GM15510 (cell line): ENCODE measurements around the gene TPPP3.

Experiments
- POLR2A ChIP-seq: IDR thresholded peaks from 3 replicates; pipeline ENCODE4 v1.6.1; 2011; ENCODE audit warnings: borderline replicate concordance; ENCODE audit not compliant: insufficient read length; ENCODE audit errors: extremely low read depth

TPPP3 gene

GRCh38 chr16:67356396-67356795, 36.9 kb downstream of the TPPP3 start:
- TF ChIP-seq POLR2A, result no peak

DNA sequence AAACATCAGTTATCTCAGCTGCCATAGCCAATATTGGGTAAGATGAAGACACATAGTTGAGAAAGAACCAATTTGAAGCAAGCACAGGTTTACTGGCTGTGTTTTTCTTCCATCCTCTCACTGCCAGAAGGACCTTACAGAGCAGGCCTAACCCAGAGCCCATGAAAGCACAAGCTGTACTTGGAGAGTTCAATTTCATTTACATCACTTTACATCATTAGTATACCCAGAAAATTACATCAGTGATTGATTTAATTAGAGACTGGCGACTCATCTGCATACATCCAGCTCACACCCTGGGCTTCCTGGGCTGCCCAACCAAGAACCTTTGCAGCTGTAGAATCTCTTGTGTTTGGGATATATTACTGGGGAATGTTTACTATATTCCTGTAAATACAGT, 43.0 kb downstream of the TPPP3 start:
- TF ChIP-seq POLR2A, result no peak

GRCh38 chr16:67349172-67349571, 44.1 kb downstream of the TPPP3 start:
- no peak for TF ChIP-seq POLR2A

DNA sequence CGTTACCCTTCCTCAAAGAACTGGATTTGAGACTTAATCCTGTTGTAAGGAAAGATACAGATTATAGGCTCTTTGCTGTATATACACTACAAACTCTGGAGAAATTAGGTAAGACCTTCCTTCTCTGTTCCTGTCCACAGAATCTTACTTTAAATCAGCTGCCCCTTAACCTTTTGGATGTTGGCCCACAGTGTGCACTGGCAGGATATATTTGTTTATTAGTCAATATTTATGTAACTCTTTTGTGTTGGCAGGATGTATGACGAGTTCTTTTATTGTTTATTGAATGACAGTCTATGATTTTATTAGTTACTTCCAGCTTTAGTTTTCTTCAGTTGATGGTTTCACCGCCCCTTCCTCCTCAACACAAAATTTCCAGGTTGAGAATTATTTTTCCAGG, 47.0 kb downstream of the TPPP3 start:
- no peak for TF ChIP-seq POLR2A

- no peak for TF ChIP-seq POLR2A
Measured at GRCh38 chr16:67345401-67345800, 47.9 kb downstream of the TPPP3 start.

- TF ChIP-seq POLR2A, result no peak
Measured at GRCh38 chr16:67342616-67343015, 50.7 kb downstream of the TPPP3 start.

GRCh38 chr16:67341250-67341649, 52.0 kb downstream of the TPPP3 start:
- TF ChIP-seq POLR2A, result no peak
